GM12874 (cell line): Measurements from ENCODE around the gene DLK2.

Experiments used
- TF ChIP-seq, protein P1 (sequence below): IDR thresholded peaks from 2 replicates; pipeline ENCODE4 v1.5.1; 2011; ENCODE audit warnings: low read depth, mild to moderate bottlenecking, control low read depth, low read length, moderate library complexity; ENCODE audit not compliant: insufficient read depth

Gene DLK2, protein sequence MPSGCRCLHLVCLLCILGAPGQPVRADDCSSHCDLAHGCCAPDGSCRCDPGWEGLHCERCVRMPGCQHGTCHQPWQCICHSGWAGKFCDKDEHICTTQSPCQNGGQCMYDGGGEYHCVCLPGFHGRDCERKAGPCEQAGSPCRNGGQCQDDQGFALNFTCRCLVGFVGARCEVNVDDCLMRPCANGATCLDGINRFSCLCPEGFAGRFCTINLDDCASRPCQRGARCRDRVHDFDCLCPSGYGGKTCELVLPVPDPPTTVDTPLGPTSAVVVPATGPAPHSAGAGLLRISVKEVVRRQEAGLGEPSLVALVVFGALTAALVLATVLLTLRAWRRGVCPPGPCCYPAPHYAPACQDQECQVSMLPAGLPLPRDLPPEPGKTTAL

DNA sequence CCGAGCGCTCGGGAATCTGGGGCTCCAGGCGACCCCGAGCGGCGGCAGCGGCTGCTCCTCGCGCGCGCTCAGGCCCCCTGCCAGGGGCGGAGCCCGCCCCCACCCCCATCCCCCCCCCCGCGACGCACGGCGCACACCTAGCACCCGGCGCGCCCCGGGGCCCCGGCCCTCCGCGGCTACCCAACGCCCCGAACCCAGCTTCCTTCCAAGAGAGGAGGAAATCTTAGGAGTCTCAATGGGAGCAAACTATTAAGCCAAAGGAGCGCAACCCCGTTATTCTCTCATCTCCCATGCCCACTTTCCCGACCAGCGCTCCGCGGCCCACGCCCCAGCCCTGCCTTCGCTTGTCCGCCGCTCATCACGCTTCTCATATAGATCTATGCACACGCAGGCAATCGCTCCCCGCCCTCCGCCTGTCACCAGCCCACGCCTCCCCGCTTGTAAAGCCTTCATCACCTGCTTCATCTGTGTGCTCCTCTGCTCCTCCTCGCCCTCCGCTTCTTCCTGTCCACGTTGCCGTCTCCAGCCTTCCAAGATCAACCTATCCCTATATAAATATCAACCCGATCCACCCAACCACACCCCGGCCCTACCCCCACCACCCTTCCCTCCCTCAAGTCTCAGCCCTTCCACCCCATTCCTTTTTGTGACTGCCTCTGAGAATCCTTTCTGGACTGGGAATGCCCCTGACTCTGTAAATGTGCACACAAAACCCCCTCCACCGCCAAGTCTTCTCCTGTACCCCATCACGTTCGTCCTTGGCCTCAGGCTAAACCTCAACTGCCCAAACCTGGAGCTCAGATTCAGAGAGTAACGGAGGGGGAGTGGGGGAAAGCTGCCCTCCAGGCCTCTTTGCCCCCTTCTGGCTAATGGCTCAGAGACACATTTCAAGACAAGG, at the start of gene DLK2:
Gene DLK2, minus strand, starts transcription at position 18 of the 898 bp plus-strand sequence. CDS start 723 bp downstream, outside the sequence.
- TF ChIP-seq, protein P1, sequence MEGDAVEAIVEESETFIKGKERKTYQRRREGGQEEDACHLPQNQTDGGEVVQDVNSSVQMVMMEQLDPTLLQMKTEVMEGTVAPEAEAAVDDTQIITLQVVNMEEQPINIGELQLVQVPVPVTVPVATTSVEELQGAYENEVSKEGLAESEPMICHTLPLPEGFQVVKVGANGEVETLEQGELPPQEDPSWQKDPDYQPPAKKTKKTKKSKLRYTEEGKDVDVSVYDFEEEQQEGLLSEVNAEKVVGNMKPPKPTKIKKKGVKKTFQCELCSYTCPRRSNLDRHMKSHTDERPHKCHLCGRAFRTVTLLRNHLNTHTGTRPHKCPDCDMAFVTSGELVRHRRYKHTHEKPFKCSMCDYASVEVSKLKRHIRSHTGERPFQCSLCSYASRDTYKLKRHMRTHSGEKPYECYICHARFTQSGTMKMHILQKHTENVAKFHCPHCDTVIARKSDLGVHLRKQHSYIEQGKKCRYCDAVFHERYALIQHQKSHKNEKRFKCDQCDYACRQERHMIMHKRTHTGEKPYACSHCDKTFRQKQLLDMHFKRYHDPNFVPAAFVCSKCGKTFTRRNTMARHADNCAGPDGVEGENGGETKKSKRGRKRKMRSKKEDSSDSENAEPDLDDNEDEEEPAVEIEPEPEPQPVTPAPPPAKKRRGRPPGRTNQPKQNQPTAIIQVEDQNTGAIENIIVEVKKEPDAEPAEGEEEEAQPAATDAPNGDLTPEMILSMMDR = no peak

DNA sequence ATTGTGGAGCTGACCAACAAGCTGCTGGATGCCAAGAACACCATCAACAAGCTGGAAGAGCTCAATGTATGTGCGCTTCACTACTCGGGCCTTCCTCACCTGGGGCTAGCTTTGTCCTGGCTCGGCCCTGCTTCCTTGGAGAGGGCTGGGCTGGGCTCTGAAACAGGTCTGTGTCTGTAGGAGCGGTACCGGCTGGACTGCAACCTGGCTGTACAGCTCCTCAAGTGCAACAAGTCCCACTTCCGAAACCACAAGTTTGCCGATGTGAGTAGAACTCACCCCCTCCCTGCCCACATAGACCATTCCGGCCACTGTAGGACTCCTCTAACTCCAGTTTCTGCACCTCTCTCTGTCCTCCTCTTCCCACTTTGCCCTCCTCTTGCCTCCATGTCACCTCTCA, 48.1 kb upstream of the DLK2 start:
- TF ChIP-seq, protein P1 = no peak

DNA sequence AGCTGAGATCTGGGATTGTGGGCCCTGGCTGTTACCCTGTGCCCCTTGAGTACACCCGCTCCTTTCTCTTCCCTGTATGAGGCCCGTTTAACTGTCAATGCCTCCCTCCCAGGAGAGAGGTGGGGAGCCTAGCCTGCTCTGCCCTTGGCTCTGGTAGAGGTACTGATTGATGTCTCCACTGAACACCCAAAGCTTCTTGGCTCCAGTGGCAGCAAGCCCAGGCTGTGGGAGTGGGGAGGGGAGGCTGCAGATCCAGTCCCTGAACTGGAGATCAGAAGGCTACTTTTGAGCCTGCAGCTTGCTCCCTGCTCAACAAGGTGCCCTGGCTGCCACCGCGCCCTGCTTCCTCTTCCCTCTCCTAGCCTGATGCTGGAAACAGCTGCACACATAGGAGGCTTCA, 47.3 kb upstream of the DLK2 start:
- TF ChIP-seq, protein P1 = no peak

DNA sequence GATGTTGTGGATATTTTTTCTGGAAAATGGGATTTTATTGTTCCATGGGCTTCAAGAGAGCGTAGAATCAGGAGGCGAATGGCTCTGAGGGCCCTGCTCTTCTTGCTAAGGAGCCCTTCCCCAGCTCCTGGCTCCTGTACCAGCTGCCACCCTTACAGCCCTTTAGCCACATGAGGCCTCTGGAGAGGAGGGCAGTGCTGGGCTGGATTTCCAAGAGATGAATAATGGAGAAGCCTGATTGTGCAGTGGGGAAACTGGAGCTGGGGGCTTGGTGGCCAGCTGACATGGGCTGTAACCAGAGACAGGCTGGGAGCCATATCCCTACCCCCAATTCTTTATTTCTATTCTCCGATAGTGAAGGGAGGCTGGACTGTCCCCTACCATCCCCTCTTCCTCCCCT, 45.6 kb upstream of the DLK2 start:
- TF ChIP-seq, protein P1 = no peak

DNA sequence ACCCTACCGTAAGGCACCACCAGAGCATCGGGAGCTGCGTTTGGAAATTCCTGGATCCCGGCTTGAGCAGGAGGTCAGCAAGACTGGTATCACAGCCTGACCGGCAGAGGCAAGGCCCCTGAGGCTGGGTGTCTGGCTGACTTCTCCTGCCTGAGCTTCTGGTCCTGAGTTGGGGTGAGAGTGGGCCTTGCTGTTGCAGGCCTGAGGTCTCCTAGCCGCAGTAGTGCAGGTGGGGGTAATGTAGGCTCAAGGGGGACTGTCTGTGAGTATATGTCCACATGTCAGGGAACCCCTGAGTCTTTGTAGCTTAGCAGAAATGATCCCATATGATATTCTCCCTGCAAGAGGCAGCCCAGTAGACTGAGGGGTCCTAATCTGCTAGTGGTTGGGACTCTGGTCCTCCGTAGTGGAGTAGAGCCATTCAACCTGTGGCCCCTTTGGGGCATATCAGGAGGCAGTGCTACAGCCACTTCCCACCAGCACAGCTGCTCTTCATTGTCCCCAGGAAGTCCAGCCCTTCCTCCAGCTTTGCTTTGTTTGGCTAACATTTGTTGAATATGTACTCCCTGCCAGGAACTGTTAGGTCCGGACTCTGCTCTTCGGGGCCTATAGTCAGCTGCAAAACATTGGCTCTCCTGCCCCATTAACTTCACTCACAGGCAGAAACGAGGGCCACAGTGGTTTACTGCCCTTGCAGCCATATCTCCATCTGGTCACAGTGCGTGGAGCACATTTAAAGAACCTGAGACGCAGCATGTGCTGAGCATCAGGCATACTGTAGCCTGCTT, 43.9 kb upstream of the DLK2 start:
- TF ChIP-seq, protein P1 = no peak

DNA sequence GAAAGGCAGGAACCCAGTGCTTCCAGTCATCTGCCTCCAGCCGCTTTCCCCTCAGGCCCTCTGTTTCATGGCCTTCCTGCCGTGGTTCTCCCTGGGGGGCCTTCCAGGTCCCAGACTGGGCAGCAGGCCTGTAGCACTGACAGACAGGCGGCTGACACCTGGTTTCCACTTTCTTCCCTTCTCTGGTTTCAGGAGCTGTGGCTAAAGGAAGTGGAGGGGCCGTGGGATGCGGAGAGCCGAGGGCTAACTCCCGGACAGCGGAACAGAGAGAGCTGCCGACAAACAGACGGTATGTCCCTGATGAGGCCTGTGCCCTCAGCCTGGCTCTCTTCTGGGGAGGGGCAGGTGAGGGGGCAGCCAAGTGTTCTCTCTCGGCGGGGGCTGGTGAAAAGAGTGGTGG, 42.3 kb upstream of the DLK2 start:
- TF ChIP-seq, protein P1 = no peak

DNA sequence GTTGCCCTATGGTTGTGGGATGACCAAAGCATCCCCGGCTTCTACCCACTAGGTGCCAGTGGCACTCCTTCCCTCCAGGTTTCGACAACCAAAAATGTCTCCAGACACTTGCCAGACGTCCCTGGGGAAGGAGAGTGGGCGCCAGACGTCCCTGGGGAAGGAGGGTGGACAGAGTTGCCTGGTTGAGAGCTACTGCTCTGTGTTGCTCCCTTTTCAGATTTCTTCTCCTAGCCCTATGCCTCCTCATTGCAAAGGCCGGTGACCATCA, 41.7 kb upstream of the DLK2 start:
- TF ChIP-seq, protein P1 = no peak
